Small intestine (tissue), 7 donors: ENCODE data around the gene ARHGAP24. TPM values are rescaled to one million over a fixed set of nuclear protein-coding genes. Genes with fewer than 3 reads are reported as not detected.

Experiments
- DNase-seq, 2 donors: peaks; one replicate each; pipeline versions ENCODE4 v3.0.0 to v3.0.0-alpha.2; 2013
- FAIRE-seq: peaks from 2 replicates; lab custom pipeline; 2012; peaks lifted over from hg19 to GRCh38; lab: Jason Lieb, UNC
- H3K27ac ChIP-seq, 3 donors: one replicate each; pipeline ENCODE4 v1.5.1; 2013; ENCODE audit warnings: low read length in 2 of 3, mild to moderate bottlenecking in 2 of 3, control low read depth in 1 of 3, inconsistent platforms in 1 of 3, low read depth in 1 of 3, moderate library complexity in 1 of 3
- H3K27me3 ChIP-seq, 3 donors: one replicate each; pipeline ENCODE4 v1.6.1; 2013; ENCODE audit warnings: low read length in 3 of 3, inconsistent platforms in 1 of 3; ENCODE audit not compliant: control insufficient read depth in 3 of 3, insufficient read depth in 3 of 3
- H3K36me3 ChIP-seq, 3 donors: one replicate each; pipeline ENCODE4 v1.6.1; 2013; ENCODE audit warnings: low read length in 3 of 3, inconsistent platforms in 1 of 3, low read depth in 1 of 3, mild to moderate bottlenecking in 1 of 3, moderate library complexity in 1 of 3; ENCODE audit not compliant: control insufficient read depth in 3 of 3, insufficient read depth in 2 of 3
- H3K4me1 ChIP-seq, 3 donors: one replicate each; pipeline ENCODE4 v1.6.1; 2013; ENCODE audit warnings: low read length in 2 of 3, inconsistent platforms in 1 of 3, low read depth in 1 of 3, mild to moderate bottlenecking in 1 of 3, moderate library complexity in 1 of 3; ENCODE audit not compliant: control insufficient read depth in 3 of 3, insufficient read depth in 2 of 3
- H3K4me3 ChIP-seq, 3 donors: one replicate each; pipeline ENCODE4 v1.5.1; 2013; ENCODE audit warnings: low read length in 3 of 3, control low read depth in 1 of 3, inconsistent platforms in 1 of 3, low read depth in 1 of 3, mild to moderate bottlenecking in 1 of 3, moderate library complexity in 1 of 3
- H3K9me3 ChIP-seq, 2 donors: one replicate each; pipeline ENCODE4 v1.6.1; 2013; ENCODE audit warnings: low read depth in 1 of 2, low read length in 1 of 2; ENCODE audit not compliant: control insufficient read depth in 2 of 2, insufficient read depth in 1 of 2
- WGBS, 3 donors: extraction: QIAGEN DNeasy Blood & Tissue Kit; methylation state at CpG; one replicate each; pipeline ENCODE4 v1.1.7; 2013; 5-methylcytosine and 5-hydroxymethylcytosine counted together
- polyA plus RNA-seq, 4 donors: library from polyadenylated mRNA; stranded (reverse) in 3 of 4; unstranded in 1 of 4; fragments of 200-250 nt in 3 of 4; fragments of 120-200 nt in 1 of 4; gene quantifications; one replicate each; pipeline versions ENCODE4 v1.2.1 to v1.2.3, GENCODE V29; 2013
- donor health status: healthy with polysubstance abuse.
- donor health status: control.
- donor health status: control.
- donor health status: Bipolar disorder and iron deficiency.
- donor health status: healthy.

ARHGAP24 gene
- polyA plus RNA-seq, 4 donors = 1.1 to 4.0 (median 3.8) TPM

DNA sequence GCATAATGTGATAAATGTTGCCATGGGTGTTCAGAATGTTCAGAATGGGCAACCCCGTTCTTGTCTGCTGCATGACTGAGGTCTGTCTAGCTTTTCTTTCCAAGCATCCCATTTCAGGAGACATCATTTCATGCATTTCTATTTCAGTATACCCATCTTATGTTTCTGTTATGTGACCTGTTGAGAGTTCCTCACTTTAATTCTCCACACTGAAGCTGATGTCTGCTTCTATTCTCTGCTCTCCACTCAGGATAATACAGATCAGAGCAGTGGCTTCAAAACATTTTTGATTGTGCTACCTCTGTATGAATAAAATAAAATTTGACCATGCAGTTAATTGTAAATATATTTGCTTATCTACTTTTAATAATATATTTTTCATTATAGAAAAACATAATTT, 398.6 kb downstream of the ARHGAP24 start:
- no peaks in the 10 kb centered on the region for H3K36me3 ChIP-seq
- DNase-seq = no peak
- 89 to 100% (median 100%) methylated on average over 1 of the region's 1 CpG for WGBS, 3 donors
- no peak overlapping the region for H3K27ac ChIP-seq
- peaks cover 0 to 2% (median 0%) of the 10 kb centered on the region in 3 donors for H3K4me1 ChIP-seq
- FAIRE-seq = no peak
- H3K27me3 ChIP-seq = no peaks in the 10 kb centered on the region
- no peak overlapping the region for H3K4me3 ChIP-seq
- no peaks in the 10 kb centered on the region for H3K9me3 ChIP-seq

- H3K27me3 ChIP-seq = no peaks in the 10 kb centered on the region
- H3K36me3 ChIP-seq = no peaks in the 10 kb centered on the region
- no peak overlapping the region for H3K27ac ChIP-seq
- H3K9me3 ChIP-seq = no peaks in the 10 kb centered on the region
- FAIRE-seq (no peak), DNase-seq (no peak)
- H3K4me3 ChIP-seq = no peak overlapping the region
- 97 to 99% (median 97%) methylated on average over 3 of the region's 3 CpGs for WGBS, 3 donors
- H3K4me1 ChIP-seq = no peaks in the 10 kb centered on the region
Observed at GRCh38 chr4:85879518-85879917, 404.6 kb downstream of the ARHGAP24 start.

DNA sequence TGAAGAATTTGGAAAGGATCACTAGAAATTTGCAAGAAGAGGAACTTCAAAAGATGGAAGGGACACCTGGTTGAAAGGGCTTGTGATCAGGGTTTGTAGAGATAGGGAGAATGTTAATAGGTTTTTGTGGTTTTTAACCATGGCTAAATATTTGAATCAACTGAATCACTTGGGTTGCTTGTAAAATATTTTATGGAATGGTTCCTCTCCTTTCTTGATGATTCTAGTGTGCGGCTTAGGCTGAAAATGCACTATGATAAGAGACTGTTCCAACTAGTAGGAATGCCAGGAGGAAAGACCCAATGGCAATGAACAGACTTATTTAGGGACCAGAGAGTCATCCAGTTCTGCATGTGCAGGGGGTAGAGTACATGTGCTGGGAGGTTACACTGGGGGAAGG, 408.2 kb downstream of the ARHGAP24 start:
- Histone ChIP-seq H3K27me3 (no peaks in the 10 kb centered on the region), H3K27ac (no peak overlapping the region), H3K36me3 (no peaks in the 10 kb centered on the region), H3K4me1 (no peaks in the 10 kb centered on the region), H3K4me3 (no peak overlapping the region), H3K9me3 (no peaks in the 10 kb centered on the region)
- DNase-seq (no peak), FAIRE-seq (no peak)
- WGBS, 3 donors = 95 to 100% (median 100%) methylated on average over 1 of the region's 1 CpG

- Histone ChIP-seq H3K27ac (no peak overlapping the region), H3K36me3 (no peaks in the 10 kb centered on the region), H3K9me3 (no peaks in the 10 kb centered on the region), H3K27me3 (no peaks in the 10 kb centered on the region), H3K4me3 (no peak overlapping the region), H3K4me1 (no peaks in the 10 kb centered on the region)
- DNase-seq (no peak), FAIRE-seq (no peak)
- WGBS, 3 donors = 65 to 73% (median 66%) methylated on average over 2 of the region's 2 CpGs
Observed at GRCh38 chr4:85884251-85884650, 409.3 kb downstream of the ARHGAP24 start.

DNA sequence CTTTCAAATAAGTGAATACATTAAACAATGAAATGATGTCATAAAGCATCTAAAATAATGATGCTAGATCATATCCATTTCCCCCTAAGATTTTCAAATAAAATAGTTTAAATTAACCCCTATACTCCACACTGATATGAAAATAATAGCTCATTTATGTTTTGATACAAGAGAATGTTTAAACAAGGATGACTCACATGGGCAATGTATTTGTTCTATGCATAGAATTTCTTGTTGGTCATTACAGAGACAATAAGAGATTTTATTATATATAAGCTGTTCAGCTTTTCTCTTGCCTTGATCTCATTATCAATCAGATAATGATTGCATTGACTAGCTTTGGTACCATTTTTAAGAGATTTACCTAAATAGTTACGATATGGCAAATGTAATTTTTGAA, 411.7 kb downstream of the ARHGAP24 start:
- DNase-seq (no peak), FAIRE-seq (no peak)
- Histone ChIP-seq H3K9me3 (no peaks in the 10 kb centered on the region), H3K27ac (no peak overlapping the region), H3K4me1 (no peaks in the 10 kb centered on the region), H3K27me3 (no peaks in the 10 kb centered on the region), H3K36me3 (no peaks in the 10 kb centered on the region), H3K4me3 (no peak overlapping the region)
- 92 to 97% (median 92%) methylated on average over 1 of the region's 1 CpG for WGBS, 3 donors

DNA sequence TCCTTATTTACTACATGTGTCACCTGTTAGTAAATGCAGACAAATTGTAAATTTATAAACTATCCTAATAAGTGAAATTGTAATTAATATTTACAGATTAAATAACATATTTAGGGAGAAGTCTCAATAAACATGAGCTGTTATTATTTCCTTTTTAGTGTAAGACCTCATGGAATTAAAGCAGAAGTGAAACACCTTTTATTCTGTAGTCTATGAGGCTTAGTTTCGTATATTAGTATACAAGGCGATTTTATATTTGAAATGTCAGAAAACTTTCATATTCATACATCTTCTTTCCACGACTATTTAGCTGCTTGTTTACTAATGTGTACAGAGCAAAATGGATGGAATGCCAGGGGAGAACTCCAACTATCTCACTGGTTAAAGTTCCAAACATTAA, 414.4 kb downstream of the ARHGAP24 start:
- Histone ChIP-seq H3K4me1 (no peaks in the 10 kb centered on the region), H3K9me3 (no peaks in the 10 kb centered on the region), H3K4me3 (no peak overlapping the region), H3K27me3 (no peaks in the 10 kb centered on the region), H3K27ac (no peak overlapping the region), H3K36me3 (no peaks in the 10 kb centered on the region)
- DNase-seq = no peak
- 57 to 59% (median 58%) methylated on average over 3 of the region's 3 CpGs for WGBS, 3 donors
- peak; percentile 41 for FAIRE-seq

DNA sequence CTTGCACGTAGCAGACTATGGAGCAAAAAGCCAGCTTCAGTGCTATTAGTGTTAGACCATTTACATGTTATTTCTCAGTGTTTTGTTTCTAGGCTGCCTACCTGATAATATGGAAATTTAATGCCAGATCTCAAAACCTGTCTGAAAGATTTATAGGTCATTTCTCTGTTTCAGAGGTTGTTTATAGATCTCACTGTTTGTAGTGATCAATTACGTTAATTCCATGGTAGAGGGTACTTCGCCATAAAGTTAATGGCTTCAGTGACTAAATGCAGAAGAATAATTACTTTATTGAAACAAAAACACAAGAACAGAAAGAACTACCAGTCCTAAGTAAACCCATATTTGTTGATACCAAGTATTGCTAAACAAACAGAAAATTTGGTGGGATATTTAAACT, 420.8 kb downstream of the ARHGAP24 start:
- WGBS, 3 donors = 88 to 93% (median 92%) methylated on average over 3 of the region's 3 CpGs
- DNase-seq (no peak), FAIRE-seq (no peak)
- no peaks in the 10 kb centered on the region for H3K36me3 ChIP-seq
- H3K9me3 ChIP-seq = no peaks in the 10 kb centered on the region
- no peak overlapping the region for H3K27ac ChIP-seq
- H3K27me3 ChIP-seq = no peaks in the 10 kb centered on the region
- no peaks in the 10 kb centered on the region for H3K4me1 ChIP-seq
- no peak overlapping the region for H3K4me3 ChIP-seq

DNA sequence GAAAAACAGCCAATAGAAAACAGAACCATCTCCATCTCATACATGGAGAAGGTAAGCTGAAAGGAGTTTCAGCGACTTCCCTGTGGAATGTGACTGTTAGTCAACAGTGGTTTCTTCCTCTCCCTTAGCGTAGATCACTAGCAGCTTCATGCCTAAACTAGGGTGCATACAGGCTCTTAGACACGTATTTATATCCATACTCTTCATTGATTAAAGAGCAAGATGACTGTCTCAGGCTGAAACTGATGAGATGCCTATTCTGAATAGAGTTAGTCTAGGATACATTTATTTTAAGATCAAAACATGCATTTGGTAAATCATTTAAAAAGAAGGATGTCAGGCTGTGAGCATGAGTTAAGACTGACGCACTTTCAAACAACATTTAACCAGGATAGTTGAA, 423.3 kb downstream of the ARHGAP24 start:
- 90% methylated on average over 4 of the region's 4 CpGs for WGBS, 3 donors
- DNase-seq = no peak

GRCh38 chr4:85901500-85901899, 426.6 kb downstream of the ARHGAP24 start:
- DNase-seq = no peak
- H3K4me1 ChIP-seq = peaks cover 0 to 4% (median 0%) of the 10 kb centered on the region in 3 donors
- FAIRE-seq = no peak
- no peaks in the 10 kb centered on the region for H3K27me3 ChIP-seq
- no peak overlapping the region for H3K27ac ChIP-seq
- H3K4me3 ChIP-seq = no peak overlapping the region
- no peaks in the 10 kb centered on the region for H3K9me3 ChIP-seq
- H3K36me3 ChIP-seq = no peaks in the 10 kb centered on the region

More for the DNA sequence above, 423.3 kb downstream of the ARHGAP24 start:
- Histone ChIP-seq H3K27me3 (no peaks in the 10 kb centered on the region), H3K36me3 (no peaks in the 10 kb centered on the region), H3K4me1 (no peaks in the 10 kb centered on the region), H3K27ac (no peak overlapping the region), H3K9me3 (no peaks in the 10 kb centered on the region), H3K4me3 (no peak overlapping the region)
- no peak for FAIRE-seq
